B cell (primary cell): ENCODE results near the gene GLOD5.

Experiments
- EZH2 ChIP-seq: IDR thresholded peaks from 2 replicates; pipeline ENCODE4 v1.6.1; 2012; ENCODE audit warnings: borderline replicate concordance, low read depth, mild to moderate bottlenecking, moderate library complexity, low read length; ENCODE audit not compliant: insufficient read depth, poor library complexity, severe bottlenecking
- TF ChIP-seq, protein P1 (sequence below): fragments of 200-600 bp; IDR thresholded peaks from one replicate; pipeline ENCODE4 v1.8.0; 2022; ENCODE audit warnings: antibody characterized with exemption, mild to moderate bottlenecking

DNA sequence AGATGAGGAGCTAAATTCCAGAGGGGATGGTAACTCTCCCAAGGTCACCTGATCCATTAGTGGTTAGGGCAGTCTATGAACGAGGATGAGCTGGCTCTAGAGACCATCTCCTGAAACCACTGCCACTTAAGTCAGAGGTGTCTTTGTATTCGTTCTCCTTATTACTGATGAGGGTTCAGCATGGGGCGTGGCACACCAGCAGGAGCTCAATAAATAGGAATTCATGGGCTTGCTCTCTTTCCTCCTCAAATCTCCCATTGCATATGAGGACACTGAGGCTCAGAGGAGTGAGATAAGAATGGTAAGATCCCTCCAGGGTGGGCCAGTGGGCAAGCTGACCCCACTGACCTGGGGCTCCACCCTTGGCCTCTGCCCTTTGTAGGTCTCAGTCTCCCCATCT, 23.2 kb downstream of the GLOD5 start:
- TF ChIP-seq, protein P1, sequence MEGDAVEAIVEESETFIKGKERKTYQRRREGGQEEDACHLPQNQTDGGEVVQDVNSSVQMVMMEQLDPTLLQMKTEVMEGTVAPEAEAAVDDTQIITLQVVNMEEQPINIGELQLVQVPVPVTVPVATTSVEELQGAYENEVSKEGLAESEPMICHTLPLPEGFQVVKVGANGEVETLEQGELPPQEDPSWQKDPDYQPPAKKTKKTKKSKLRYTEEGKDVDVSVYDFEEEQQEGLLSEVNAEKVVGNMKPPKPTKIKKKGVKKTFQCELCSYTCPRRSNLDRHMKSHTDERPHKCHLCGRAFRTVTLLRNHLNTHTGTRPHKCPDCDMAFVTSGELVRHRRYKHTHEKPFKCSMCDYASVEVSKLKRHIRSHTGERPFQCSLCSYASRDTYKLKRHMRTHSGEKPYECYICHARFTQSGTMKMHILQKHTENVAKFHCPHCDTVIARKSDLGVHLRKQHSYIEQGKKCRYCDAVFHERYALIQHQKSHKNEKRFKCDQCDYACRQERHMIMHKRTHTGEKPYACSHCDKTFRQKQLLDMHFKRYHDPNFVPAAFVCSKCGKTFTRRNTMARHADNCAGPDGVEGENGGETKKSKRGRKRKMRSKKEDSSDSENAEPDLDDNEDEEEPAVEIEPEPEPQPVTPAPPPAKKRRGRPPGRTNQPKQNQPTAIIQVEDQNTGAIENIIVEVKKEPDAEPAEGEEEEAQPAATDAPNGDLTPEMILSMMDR, result no peak
- TF ChIP-seq EZH2, result no peak
